ENCODE measurements around the gene LINGO1.

The LINGO1 gene

GRCh38 chr15:77568014-77568972 is 64.4 kb downstream of the LINGO1 start:
- DNase-seq: no peak

GRCh38 chr15:77567202-77567601 is 65.5 kb downstream of the LINGO1 start:
- no peak for DNase-seq

DNA sequence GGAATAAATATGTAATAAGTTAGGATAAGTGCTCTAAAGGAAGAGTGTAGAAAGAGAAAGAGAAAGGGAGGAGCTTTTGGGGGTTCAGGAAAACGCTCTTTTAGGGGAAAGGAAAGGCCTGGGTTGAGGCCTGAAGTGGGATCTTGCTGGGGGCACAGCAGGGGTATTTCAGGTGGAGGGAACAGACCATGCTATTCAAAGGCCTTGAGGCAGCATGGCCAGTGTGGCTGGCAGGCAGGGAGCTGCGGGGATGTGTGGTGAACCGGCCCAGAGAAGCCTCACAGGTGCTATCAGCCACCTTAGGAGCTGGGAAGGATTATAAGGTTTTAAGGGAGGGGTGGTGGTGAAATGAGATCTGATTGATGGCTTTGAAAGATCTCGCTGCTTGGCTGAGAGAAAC is 66.6 kb downstream of the LINGO1 start:
- DNase-seq: no peak

GRCh38 chr15:77565378-77565915 is 67.3 kb downstream of the LINGO1 start:
- no peak for DNase-seq

DNA sequence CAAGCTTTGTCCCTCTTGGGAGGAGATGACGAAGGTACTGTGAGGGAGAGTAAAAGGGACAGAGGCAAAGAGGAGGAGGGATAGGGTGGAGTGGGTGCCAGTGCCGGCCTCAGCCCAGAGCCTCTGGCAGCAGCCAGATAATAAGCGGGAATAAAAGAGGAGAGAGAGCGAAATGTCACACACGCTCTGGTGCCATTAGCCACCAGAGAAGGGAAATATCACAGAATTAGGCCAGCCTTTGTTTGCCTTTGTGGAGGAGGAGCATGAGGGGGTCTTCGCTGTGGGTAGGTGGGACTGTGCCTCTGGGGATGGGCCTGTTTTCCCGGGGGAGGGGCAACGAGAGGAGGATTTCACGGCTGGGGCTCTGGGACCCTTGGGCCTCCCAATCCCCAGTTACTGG is 67.8 kb downstream of the LINGO1 start:
- DNase-seq: no peak

DNA sequence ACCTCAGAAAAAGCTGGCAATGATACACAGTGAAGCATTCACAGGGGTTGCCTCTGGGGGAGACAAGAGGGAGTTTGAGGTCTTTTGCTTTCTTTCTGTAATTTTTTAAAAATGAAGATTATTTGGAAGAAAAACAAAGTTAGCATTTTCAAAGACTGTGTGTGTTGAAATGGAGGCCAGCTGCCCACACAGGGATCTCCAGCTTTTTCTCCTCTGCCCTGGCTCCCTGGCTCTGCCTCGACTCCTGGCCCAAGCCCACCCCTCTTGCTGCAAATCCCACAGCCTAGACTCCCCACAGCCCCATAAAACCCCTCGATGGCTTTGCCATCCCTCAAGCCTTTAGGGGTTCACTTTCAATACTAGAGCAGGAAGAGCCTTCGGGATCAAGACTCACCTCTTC is 68.4 kb downstream of the LINGO1 start:
- no peak for DNase-seq

- DNase-seq: no peak
These were observed 69.0 kb downstream of the LINGO1 start for GRCh38 chr15:77563623-77564156.
